Liver (tissue), 3 donors: ENCODE data around the gene SWI5.

Source experiments
- GABPA ChIP-seq, 2 donors: IDR thresholded peaks in 1 of 2; conservative IDR thresholded peaks in 1 of 2; 2 replicates each; pipeline ENCODE4 v1.6.1; 2016; ENCODE audit warnings: antibody characterized with exemption in 2 of 2, mild to moderate bottlenecking in 1 of 2, moderate library complexity in 1 of 2
- RAD21 ChIP-seq, 2 donors: IDR thresholded peaks; 2 replicates each; pipeline ENCODE4 v1.6.1; 2016; ENCODE audit warnings: antibody characterized with exemption in 2 of 2, mild to moderate bottlenecking in 2 of 2
- YY1 ChIP-seq: IDR thresholded peaks from 2 replicates; pipeline ENCODE4 v1.6.1; 2016; ENCODE audit warnings: antibody characterized with exemption, mild to moderate bottlenecking
- TF ChIP-seq, protein P1 (sequence below): fragments of 150-350 bp; IDR thresholded peaks from 2 replicates; pipeline ENCODE4 v1.5.1; 2017; ENCODE audit warnings: improper control_type of control experiment, low read depth, low read length; ENCODE audit not compliant: missing input control
- TF ChIP-seq, protein P2 (sequence below): IDR thresholded peaks from 2 replicates; pipeline ENCODE4 v1.6.1; 2016; ENCODE audit warnings: antibody characterized with exemption
- TF ChIP-seq, protein P3 (sequence below): IDR thresholded peaks from 2 replicates; pipeline ENCODE4 v1.6.1; 2016; ENCODE audit warnings: antibody characterized with exemption, mild to moderate bottlenecking
- donor health status: healthy.
- donor health status: healthy.

DNA sequence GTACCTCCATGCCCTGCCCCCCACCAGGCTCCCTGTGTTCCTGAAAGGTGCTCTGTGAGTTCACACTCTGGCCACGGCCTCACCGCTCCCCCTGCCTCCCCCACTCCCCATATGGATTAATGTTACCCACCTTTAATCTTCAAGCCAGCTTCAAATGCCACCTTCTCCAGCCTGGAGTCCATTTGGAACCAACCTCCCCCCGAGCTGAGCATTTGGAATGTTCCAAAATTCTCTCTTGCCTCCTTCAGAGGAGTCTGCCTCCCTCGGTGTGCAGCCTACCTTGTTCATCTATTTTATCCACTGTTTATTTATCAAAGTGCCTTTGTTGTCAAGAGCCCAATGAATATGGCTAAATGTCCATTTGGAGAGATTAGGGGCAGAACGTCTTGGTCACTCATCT lies 4.6 kb upstream of the SWI5 start:
- TF ChIP-seq, protein P1, sequence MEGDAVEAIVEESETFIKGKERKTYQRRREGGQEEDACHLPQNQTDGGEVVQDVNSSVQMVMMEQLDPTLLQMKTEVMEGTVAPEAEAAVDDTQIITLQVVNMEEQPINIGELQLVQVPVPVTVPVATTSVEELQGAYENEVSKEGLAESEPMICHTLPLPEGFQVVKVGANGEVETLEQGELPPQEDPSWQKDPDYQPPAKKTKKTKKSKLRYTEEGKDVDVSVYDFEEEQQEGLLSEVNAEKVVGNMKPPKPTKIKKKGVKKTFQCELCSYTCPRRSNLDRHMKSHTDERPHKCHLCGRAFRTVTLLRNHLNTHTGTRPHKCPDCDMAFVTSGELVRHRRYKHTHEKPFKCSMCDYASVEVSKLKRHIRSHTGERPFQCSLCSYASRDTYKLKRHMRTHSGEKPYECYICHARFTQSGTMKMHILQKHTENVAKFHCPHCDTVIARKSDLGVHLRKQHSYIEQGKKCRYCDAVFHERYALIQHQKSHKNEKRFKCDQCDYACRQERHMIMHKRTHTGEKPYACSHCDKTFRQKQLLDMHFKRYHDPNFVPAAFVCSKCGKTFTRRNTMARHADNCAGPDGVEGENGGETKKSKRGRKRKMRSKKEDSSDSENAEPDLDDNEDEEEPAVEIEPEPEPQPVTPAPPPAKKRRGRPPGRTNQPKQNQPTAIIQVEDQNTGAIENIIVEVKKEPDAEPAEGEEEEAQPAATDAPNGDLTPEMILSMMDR, result no peak
- TF ChIP-seq, protein P2, sequence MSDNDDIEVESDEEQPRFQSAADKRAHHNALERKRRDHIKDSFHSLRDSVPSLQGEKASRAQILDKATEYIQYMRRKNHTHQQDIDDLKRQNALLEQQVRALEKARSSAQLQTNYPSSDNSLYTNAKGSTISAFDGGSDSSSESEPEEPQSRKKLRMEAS, result no peak
- TF ChIP-seq GABPA (IDR thresholded peaks at IDR 0.05 in 1 of 2, conservative IDR thresholded peaks at IDR 0.05 in 1 of 2) (no peak), YY1 (no peak), RAD21 (IDR thresholded peaks at IDR 0.05) (no peak)
- TF ChIP-seq, protein P3, sequence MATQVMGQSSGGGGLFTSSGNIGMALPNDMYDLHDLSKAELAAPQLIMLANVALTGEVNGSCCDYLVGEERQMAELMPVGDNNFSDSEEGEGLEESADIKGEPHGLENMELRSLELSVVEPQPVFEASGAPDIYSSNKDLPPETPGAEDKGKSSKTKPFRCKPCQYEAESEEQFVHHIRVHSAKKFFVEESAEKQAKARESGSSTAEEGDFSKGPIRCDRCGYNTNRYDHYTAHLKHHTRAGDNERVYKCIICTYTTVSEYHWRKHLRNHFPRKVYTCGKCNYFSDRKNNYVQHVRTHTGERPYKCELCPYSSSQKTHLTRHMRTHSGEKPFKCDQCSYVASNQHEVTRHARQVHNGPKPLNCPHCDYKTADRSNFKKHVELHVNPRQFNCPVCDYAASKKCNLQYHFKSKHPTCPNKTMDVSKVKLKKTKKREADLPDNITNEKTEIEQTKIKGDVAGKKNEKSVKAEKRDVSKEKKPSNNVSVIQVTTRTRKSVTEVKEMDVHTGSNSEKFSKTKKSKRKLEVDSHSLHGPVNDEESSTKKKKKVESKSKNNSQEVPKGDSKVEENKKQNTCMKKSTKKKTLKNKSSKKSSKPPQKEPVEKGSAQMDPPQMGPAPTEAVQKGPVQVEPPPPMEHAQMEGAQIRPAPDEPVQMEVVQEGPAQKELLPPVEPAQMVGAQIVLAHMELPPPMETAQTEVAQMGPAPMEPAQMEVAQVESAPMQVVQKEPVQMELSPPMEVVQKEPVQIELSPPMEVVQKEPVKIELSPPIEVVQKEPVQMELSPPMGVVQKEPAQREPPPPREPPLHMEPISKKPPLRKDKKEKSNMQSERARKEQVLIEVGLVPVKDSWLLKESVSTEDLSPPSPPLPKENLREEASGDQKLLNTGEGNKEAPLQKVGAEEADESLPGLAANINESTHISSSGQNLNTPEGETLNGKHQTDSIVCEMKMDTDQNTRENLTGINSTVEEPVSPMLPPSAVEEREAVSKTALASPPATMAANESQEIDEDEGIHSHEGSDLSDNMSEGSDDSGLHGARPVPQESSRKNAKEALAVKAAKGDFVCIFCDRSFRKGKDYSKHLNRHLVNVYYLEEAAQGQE, result no peak
